GM20431 (cell line): ENCODE results near the gene RAP1GAP2.
"Not testable (repeated sequence)": the region's sequence is repeated elsewhere in the genome, so short reads cannot be mapped to it uniquely, and the experiment has no call there.

Experiments used
- in situ Hi-C: fragments of 300-500 bp; cut with MseI, MboI; formaldehyde crosslinking; loops from one replicate; pipeline ENCODE4 v1.15.0; 2020; ENCODE audit warnings: low sequenced_read_pairs; ENCODE audit not compliant: unreplicated experiment

Gene RAP1GAP2

DNA sequence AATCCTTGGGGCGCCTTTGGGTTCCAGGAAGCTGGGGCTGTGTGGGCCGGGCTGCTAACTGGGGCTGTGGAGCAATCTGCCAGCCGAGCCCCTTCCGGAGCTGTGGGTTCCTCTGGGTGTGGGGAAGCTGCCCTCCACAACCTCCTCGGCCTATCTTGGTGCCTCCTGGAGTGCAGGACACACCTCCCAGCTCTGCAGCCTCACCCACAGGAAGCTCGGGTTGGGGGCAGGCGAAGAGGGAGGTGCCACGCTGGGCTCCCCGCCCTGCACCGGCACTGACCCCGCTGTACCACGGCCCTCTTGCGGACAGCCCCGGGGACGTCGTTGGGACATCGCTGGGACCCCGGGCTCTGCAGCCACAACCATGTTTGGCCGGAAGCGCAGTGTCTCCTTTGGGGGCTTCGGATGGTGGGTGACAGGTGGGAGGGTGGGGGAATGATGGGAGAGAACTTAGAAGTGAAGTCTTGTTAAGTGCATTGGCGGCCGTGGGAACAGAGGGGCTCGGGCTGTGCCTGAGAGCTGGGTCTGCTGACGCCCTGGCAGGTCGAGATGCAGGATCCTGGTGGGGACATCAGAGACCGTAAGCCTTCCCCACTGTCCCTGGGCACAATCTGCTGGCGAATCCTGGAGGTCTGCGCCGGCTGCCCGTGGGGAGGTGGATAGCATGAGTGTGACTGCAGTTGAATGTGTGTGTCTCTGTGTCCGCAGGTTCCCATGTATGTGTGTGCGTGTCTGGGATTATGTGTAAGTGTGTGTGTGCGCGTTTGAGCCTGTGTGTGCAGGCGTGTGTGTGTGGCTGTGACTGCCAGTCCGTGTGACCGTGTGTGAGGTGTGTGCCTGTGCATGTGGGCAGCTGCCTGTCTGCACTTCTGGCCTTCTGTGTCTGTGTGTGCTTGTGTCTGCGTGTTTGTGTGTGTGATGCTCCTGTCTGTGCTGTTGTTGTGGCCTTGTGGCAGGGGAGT, at the start of gene RAP1GAP2:
Gene RAP1GAP2 (plus strand): TSS at position 275 of the 962 bp plus-strand sequence. CDS start 90 bp downstream, at position 365.
- in situ Hi-C loops: no loop called here

- in situ Hi-C loops: no loop called here
Observed at GRCh38 chr17:2749058-2749783, 47.0 kb upstream of the RAP1GAP2 start, which contains the start of gene CCDC92B. Gene CCDC92B, minus strand, starts transcription at chr17:2749652. Its CDS starts 14,507 bp downstream, at chr17:2735145.

- in situ Hi-C loops: no loop called here
Observed at GRCh38 chr17:2749784-2750181, 46.5 kb upstream of the RAP1GAP2 start.

GRCh38 chr17:2750721-2751120, 45.5 kb upstream of the RAP1GAP2 start:
- in situ Hi-C loops: no loop called here

DNA sequence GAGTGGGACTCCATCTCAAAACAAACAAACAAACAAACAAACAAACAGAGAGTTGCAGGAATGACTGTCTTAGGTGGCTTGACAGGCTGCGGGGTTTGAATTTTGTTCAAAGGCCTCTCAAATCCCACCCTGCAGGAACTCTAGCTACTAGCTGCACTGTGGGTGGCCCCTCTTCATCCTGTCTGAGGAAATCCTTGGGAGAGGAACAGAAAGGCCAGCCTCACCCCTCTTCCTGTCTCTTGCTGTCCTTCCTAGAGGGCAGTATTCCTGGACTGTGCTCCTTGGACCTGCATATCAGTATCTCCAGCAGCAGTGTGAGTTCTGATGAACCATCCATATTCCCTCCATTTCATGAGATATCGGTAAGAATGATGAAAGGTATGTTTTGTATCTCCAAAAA, 44.7 kb upstream of the RAP1GAP2 start:
- in situ Hi-C loops: no loop called here

DNA sequence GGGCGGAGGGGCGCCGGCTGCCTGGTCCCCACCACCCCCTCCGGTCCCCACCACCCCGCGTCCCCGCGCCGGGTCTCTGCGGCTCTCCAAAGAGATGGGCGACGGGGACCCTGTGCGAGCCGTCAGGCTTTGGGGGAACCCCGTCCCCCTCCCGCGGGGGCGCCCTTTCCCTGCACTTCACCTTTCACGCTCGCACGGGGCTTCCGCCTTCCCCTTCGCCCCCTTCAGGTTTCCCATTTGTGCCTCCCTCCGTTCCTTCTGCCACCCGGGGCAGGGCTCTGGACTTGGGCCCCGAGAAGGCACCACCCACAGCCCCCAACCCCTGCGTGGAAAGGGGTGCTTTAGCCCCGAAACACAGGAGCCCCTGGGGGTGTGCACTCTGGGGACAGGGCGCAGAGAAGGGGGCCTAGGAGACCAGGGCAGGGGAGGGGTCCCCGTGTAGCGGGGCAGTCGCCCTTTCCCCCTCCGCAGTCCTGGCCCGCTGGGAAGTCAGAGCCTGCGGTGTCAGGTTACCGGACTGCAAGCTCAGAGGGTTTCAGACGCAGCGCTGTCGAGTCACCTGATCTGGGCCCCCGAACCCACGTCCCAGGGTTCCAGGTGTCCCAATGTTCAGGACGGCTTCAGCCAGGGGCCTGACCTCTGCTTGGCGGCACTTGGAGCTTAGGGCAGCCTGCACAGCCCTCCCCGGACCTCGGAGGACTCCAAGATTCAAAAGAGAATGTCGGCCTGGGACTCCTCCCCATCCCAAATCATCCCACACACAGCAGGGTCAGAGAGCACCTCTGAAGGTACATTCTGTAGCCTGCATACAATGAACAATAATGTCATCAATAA, 40.1 kb upstream of the RAP1GAP2 start:
- in situ Hi-C loops: no loop called here

GRCh38 chr17:2758870-2759269, 37.4 kb upstream of the RAP1GAP2 start:
- in situ Hi-C loops: no loop called here

GRCh38 chr17:2770129-2770528, 26.1 kb upstream of the RAP1GAP2 start:
- in situ Hi-C loops: no loop called here

- in situ Hi-C loops: no loop called here
Observed at GRCh38 chr17:2775206-2775605, 21.0 kb upstream of the RAP1GAP2 start.

DNA sequence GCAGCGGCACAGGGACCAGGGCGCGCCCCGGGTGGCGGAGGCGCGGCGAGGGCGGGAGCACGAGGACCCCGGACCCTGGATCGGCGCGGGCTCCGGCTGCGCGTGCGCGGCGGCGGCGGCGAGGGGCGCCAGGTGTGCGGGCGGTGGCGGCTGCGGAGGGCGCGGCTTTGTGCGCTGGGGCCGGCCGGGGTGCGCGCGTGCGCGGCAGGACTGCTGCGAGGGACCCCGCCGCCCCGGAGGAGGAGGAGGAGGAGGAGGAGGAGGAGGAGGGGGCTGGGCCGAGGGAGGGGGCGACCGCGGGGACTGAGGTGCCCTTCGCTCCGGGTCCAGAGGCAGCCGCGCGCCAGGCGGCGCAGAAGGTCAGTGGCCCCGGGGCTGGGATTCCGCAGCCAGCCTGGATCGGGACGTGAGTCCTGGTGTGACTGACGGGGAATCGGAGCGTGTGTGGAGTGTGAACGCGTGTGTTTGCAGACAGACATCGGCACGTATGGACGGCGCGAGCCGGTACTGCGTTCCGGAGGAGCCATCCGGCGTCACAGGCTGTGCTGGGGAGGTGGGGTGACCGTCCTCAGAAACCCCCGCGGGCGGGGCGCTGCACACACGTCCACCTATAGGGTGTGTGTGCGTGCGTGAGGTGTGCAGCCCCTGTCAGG, 19.5 kb upstream of the RAP1GAP2 start:
- in situ Hi-C loops: no loop called here

DNA sequence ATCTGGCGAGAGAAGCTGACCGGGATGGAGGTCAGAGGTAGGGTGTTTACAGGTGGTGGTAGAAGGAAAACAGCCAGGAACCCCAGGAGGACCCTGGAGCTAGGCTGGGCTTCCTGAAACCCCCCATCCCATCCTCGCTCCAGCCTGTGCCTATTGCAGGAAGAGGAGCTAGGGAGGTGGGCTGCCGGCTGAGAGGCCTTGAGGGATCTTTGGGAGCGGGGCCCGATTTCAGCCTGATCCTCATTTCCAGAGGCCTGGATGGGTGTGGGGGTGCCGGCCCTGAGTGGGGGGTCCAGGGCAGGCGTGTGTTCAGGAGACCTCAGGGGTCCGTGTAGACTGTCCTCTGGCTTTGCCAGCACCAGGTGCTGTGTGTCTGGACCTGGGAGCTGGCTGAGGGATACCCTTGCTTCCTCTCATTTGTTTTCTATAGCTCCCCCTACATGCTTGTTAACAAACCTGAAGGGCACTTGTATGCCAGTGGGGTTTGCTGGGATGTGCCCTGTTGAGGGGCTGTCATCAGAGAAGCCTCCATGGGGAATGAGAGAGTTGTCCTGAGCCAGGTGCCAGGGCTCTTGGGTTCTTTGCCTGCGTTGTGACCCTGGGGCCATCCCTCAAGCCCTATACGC, 18.9 kb upstream of the RAP1GAP2 start:
- in situ Hi-C loops: no loop called here

DNA sequence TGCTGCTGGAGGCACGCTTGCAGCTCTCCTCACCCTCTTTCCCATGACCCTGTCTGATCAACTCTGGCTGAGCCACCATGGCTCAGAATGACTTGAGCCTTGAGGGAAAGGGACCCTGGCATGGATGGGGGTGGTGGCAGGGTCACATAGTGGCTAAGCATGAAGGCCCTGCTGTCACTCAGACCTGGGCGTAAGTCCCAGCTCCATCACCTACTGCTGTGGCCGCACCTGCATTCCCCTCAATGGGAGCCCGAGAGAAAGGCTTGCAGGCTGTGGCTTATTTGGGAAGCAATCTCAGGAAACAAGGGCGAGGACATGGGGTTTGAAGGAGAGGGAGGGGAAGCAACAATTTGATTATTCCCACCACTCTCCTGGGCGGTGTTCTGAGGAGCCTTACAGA, 17.7 kb upstream of the RAP1GAP2 start:
- in situ Hi-C loops: no loop called here

- in situ Hi-C loops: no loop called here
Observed at GRCh38 chr17:2779545-2779944, 16.7 kb upstream of the RAP1GAP2 start.

DNA sequence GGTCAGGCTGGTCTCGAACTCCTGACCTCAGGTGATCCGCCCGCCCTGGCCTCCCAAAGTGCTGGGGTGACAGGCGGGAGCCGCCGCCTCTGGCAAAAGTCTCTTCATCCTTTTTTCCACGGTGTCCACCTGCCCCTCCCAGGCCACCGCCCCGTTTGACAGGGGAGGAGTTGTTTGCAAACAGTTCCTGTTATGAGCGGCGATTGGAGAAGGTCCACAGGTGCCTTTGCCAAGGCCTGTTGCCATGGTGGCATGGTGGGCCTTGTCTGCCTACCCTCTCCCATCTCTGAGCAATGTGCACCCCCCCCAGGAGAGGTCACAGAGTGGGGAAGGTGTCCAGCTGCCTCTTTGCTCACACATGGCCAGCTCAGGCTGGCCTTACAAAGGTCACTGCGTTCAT, 16.0 kb upstream of the RAP1GAP2 start:
- in situ Hi-C loops: no loop called here

- in situ Hi-C loops: no loop called here
Observed at GRCh38 chr17:2780931-2781454, 15.2 kb upstream of the RAP1GAP2 start.

DNA sequence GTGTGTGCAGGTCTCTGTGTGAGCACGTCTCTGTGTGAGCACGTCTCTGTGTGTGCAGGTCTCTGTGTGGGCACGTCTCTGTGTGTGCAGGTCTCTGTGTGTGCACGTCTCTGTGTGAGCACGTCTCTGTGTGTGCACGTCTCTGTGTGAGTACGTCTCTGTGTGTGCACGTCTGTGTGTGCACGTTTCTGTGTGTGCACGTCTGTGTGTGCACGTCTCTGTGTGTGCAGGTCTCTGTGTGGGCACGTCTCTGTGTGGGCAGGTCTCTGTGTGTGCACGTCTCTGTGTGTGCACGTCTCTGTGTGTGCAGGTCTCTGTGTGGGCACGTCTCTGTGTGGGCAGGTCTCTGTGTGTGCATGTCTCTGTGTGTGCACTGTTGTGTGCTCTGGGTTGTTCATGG, 14.6 kb upstream of the RAP1GAP2 start:
- in situ Hi-C loops: not testable (repeated sequence)

GRCh38 chr17:2782055-2782454, 14.2 kb upstream of the RAP1GAP2 start:
- in situ Hi-C loops: no loop called here

DNA sequence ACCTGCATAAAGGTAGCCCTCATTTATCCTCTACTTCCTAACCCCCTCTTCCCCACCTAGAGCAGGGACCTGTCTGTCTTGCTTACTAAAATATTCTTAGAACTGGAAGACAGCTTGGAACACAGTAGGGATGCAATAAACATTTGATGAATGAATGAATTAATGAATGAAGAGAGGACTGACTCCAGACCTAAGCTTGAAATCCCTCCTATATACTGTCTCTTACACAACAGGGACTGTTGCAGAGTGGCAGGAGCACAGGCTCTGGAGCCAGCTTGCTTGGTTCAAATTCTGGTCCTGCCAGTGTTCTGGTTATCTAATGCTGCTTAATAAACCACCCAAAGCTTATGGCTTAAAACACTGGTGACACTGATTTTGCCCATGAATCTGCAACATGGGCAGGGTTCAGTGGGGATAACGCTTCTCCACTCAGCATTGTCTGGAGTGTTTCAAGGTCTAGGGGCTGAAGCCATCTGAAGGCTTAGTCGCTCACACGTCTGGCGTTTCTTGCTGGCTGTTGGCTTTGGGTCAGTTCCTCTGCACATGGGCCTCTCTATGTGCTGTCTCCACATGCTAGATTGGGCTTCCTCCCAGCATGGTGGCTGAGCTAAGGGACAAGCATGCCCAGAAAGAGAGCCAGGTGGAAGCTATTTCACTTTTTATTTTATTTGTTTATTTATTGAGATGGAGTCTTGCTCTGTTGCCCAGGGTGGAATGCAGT, 12.8 kb upstream of the RAP1GAP2 start:
- in situ Hi-C loops: no loop called here
